Forelimb muscle (tissue), 1 donor: Measurements from ENCODE around the gene GPR149. TPM values are rescaled to one million over a fixed set of nuclear protein-coding genes. Genes with fewer than 3 reads are reported as not detected.
"Not testable (repeated sequence)": the region's sequence is repeated elsewhere in the genome, so short reads cannot be mapped to it uniquely, and the experiment has no call there.

Source experiments
- DNase-seq: peaks from one replicate; pipeline ENCODE4 v3.0.0-alpha.2; 2013; ENCODE audit warnings: low read depth
- polyA plus RNA-seq: library from polyadenylated mRNA; unstranded; fragments of 120-200 nt; gene quantifications from one replicate; pipeline ENCODE4 v1.2.1, GENCODE V29; 2013; ENCODE audit not compliant: insufficient read length

The GPR149 gene
- polyA plus RNA-seq, result 0.10 TPM

GRCh38 chr3:154430014-154430413, at the start of gene GPR149:
TSS of gene GPR149 (minus strand) at chr3:154430190. CDS start at chr3:154429615, 575 bp downstream.
- no peak for DNase-seq

DNA sequence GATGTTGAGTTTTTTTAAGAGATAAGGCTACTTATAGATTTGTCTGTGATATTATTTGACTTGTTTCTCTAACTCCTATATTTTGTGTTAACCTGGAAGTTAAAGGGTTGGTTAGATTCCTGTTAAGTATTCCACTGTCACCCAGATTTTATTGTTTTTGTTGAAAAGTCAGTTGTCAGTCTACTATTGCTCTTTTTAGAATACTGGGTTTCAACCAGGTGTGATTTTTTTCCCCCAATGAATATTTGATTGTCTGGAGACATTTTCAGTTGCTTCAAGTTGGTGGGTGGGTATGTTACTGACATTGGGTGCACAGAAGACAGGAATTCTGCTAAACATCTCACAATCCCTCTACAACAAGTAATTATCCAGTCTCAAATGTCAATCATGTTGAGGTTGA, 43.8 kb upstream of the GPR149 start:
- DNase-seq, result no peak

DNA sequence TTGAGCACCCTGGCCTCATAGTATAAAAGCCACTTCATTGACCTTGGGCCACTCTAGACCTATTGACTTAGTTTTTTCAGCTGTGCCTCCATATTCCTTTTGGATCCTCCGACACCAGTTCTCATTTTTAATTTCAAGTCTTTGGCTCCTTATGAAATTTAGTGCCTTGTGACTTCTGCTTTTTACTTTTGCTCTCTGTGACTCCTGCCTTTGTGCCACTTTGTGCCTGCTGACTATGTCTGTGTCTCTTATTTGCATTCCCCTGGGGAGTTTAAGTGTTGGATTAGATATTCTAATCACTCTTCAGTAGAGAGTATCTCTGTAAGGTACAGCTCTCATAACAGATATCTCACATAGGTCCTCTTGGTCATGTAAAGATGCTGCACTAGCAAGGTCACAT, 39.6 kb upstream of the GPR149 start:
- no peak for DNase-seq

- no peak for DNase-seq
Observed at GRCh38 chr3:154464440-154465190, 34.6 kb upstream of the GPR149 start.

GRCh38 chr3:154458560-154458959, 28.6 kb upstream of the GPR149 start:
- DNase-seq, result no peak

DNA sequence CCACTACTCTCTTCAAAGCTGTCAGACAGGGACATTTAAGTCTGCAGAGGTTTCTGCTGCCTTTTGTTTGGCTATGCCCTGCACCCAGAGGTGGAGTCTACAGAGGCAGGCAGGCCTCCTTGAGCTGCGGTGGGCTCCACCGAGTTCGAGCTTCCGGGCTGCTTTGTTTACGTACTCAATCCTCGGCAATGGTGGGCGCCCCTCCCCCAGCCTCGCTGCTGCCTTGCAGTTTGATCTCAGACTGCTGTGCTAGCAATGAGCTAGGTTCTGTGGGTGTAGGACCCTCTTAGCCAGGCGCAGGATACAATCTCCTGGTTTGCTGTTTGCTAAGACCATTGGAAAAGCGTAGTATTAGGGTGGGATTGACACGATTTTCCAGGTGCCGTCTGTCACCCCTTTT, 9.1 kb upstream of the GPR149 start:
- not testable (repeated sequence) for DNase-seq

DNA sequence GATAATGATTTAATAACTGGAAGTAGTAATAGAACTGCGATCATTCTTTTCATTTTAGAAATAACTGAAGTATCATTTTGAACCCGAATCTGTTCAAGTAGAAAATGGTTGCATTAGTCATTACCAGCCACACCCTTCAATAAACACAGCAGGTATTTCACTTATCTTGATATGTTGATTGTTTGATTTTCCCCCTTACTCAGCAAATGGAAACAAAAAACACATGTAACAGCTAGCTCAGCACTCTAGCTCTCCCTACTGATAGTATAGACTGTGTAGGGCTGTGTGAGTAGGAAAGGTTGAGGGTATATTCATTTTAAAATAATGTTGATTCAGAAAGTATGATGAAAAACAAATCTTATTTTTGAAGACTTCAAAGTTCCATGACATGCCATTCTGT, 1.1 kb upstream of the GPR149 start:
- no peak for DNase-seq

- no peak for DNase-seq
Observed at GRCh38 chr3:154428286-154429206, 1.4 kb downstream of the GPR149 start.

GRCh38 chr3:154427685-154428285, 2.2 kb downstream of the GPR149 start:
- no peak for DNase-seq

DNA sequence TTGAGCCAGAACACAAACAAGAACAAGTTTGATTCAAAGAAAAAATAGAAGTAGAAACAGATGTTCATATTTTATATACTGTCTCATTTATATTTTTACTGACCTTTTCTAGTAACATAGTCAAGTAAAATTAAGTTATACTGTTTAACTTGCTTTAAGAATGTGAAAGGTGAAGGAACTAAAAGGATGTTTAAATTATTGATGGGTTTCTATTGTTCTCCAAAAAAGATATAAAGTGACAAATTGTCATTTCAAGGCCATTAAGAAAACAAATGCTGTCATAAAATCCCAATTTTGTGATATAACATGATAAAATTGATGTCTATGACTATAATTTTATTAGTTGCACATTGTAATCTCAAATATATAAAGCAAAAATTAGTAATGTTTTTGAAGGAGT, 7.3 kb downstream of the GPR149 start:
- no peak for DNase-seq

GRCh38 chr3:154421083-154421482, 8.9 kb downstream of the GPR149 start:
- DNase-seq, result no peak

DNA sequence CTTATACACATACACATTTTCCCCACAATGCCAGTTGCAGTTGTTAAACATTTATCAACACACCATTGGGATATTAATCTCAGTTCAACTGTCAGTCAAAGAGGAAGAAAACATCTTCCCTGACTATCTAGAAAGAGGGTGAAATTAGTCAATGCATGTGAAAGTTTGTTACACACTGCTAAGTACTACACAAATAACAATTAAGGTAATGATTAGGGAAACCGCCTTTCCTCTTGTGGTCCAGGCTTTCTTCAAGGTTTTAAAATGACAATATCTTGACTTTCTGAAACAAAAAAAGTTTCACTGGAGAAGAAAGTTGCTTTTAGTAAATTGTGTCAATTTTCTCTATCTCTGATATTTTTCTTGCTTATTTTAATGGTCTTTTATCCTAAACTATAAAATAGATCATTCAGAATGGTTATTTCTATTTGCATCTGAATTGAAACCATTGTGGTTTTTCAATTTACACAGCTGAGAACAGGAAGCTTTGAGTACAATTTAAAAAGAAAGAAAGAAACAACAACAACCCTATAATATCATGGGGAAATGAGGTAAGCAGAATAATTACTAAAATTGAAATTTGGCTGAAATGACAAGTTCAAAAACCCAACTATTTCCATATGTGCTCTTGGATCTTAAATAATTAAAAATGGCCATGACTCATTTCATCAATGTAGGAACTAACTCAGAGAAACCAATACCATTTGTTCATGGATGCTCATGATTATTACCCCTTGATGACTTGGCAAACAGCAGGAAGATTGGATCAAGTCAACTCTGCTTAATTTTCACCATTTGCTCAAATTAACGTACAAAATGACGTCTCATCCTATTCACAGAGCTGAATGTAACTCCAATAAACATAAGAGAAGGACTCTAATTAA, 31.7 kb downstream of the GPR149 start:
- DNase-seq, result no peak

GRCh38 chr3:154389861-154390260, 40.1 kb downstream of the GPR149 start:
- no peak for DNase-seq

GRCh38 chr3:154384479-154384878, 45.5 kb downstream of the GPR149 start:
- DNase-seq, result no peak

- DNase-seq, result no peak
Observed at GRCh38 chr3:154378311-154378710, 51.7 kb downstream of the GPR149 start.

- no peak for DNase-seq
Observed at GRCh38 chr3:154367221-154367620, 62.8 kb downstream of the GPR149 start.

GRCh38 chr3:154364849-154365248, 65.1 kb downstream of the GPR149 start:
- no peak for DNase-seq

DNA sequence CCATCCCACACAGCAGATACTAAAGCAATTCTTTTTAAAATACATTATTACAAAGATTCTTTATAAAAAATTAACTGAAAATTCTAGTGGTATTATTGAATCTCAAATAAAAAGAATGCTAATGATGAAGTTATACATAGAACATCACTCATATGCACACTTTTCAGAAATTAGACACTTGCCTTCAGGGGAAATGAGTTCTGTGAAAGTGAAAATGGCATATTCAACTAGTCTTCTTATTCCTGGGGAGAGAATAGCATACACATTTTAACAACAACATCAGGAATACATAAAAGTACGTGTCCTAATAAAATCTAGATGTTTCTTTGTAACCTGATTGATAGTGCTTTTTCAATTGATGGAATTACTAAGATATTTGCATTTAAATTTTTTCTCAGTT, 68.9 kb downstream of the GPR149 start:
- no peak for DNase-seq

- no peak for DNase-seq
Observed at GRCh38 chr3:154356009-154356408, 74.0 kb downstream of the GPR149 start.

DNA sequence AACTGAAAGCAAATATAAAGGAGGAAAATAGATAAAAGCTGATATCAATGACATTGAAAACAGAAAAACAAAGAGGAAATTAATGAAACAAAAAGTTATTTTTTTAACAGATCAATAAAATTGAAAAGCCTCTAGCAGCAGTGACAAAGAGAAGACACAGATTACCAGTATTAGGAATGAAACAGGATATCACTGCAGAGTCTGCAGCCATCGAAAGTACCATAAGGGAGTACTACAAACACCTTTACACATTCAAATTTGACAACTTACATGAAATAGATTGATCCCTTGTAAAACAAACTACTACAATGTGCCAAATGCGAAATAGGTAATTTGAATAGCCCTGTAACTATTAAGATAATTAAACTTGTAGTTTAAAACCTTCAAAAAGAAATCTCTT, 80.8 kb downstream of the GPR149 start:
- DNase-seq, result no peak

GRCh38 chr3:154345422-154346122, 84.4 kb downstream of the GPR149 start:
- no peak for DNase-seq
